DMS79 (cell line): Measurements from ENCODE around the gene PRR35.

ENCODE experiments used
- DNase-seq: peaks from one replicate; lab custom pipeline; 2025; lab: John Stamatoyannopoulos, UW

The PRR35 gene

GRCh38 chr16:580141-580945 lies 20.1 kb downstream of the PRR35 start:
- no peak for DNase-seq

GRCh38 chr16:580946-581498 lies 20.8 kb downstream of the PRR35 start:
- DNase-seq = no peak

- DNase-seq = no peak
Observed at GRCh38 chr16:582218-582613, 22.0 kb downstream of the PRR35 start.

- no peak for DNase-seq
Observed at GRCh38 chr16:582614-583331, 22.6 kb downstream of the PRR35 start.

GRCh38 chr16:583470-583814 lies 23.2 kb downstream of the PRR35 start:
- DNase-seq = no peak

GRCh38 chr16:583815-584591 lies 23.8 kb downstream of the PRR35 start:
- DNase-seq = no peak

- DNase-seq = no peak
Observed at GRCh38 chr16:585351-585750, 25.2 kb downstream of the PRR35 start.

- DNase-seq = no peak
Observed at GRCh38 chr16:586047-586644, 26.0 kb downstream of the PRR35 start.

GRCh38 chr16:586645-587590 lies 26.7 kb downstream of the PRR35 start:
- DNase-seq = no peak

GRCh38 chr16:588639-588888 lies 28.4 kb downstream of the PRR35 start:
- no peak for DNase-seq

- DNase-seq = peak; percentile 86
Observed at GRCh38 chr16:588889-589657, 28.9 kb downstream of the PRR35 start.

- DNase-seq = peak; percentile 92
Observed at GRCh38 chr16:589658-590187, 29.5 kb downstream of the PRR35 start, which contains the start of gene RAB40C. Gene RAB40C, plus strand, starts transcription at chr16:590066. Its CDS starts 226 bp downstream, at chr16:590292.

GRCh38 chr16:590188-590814 lies 30.1 kb downstream of the PRR35 start:
- DNase-seq = no peak

- DNase-seq = no peak
Observed at GRCh38 chr16:590815-591200, 30.6 kb downstream of the PRR35 start.

- DNase-seq = no peak
Observed at GRCh38 chr16:591231-591630, 31.0 kb downstream of the PRR35 start.

- DNase-seq = no peak
Observed at GRCh38 chr16:591892-592517, 31.8 kb downstream of the PRR35 start.

GRCh38 chr16:592518-593306 lies 32.5 kb downstream of the PRR35 start:
- DNase-seq = peak; percentile 80

- peak; percentile 81 for DNase-seq
Observed at GRCh38 chr16:593406-593805, 33.2 kb downstream of the PRR35 start.
